Gastrocnemius medialis (tissue), 4 donors: ENCODE results near the gene SAP130. TPM values are rescaled to one million over a fixed set of nuclear protein-coding genes. Genes with fewer than 3 reads are reported as not detected.

Experiments
- ATAC-seq, 2 donors: fragments of 150-250 bp; one replicate each; pipeline ENCODE4 v1.9.1; 2016
- DNase-seq, 2 donors: peaks; one replicate each; pipeline ENCODE4 v3.0.0-alpha.2; 2019
- H3K27ac ChIP-seq, 4 donors: fragments of 200-600 bp; sonication (generic); 1 replicate in 1 of 4; 2 replicates in 3 of 4; pipeline ENCODE4 v1.5.1; 2016 to 2018; ENCODE audit warnings: mild to moderate bottlenecking in 2 of 4, moderate library complexity in 1 of 4
- H3K27me3 ChIP-seq, 3 donors: fragments of 200-600 bp; sonication (generic) in 2 of 3; 1 replicate in 1 of 3; 2 replicates in 2 of 3; pipeline versions ENCODE4 v1.5.1 to v1.6.0; 2016 to 2019; ENCODE audit warnings: mild to moderate bottlenecking in 1 of 3, moderate library complexity in 1 of 3
- H3K36me3 ChIP-seq, 2 donors: fragments of 200-600 bp; sonication (generic) in 1 of 2; one replicate each; pipeline ENCODE4 v1.5.1; 2017 to 2018
- H3K4me1 ChIP-seq, 2 donors: fragments of 200-600 bp; sonication (generic) in 1 of 2; one replicate each; pipeline ENCODE4 v1.5.1; 2016 to 2017; ENCODE audit warnings: mild to moderate bottlenecking in 2 of 2
- H3K4me3 ChIP-seq, 4 donors: fragments of 200-600 bp; sonication (generic) in 3 of 4; 1 replicate in 1 of 4; 2 replicates in 3 of 4; pipeline ENCODE4 v1.5.1; 2016 to 2019; ENCODE audit warnings: mild to moderate bottlenecking in 2 of 4
- H3K9me3 ChIP-seq, 3 donors: fragments of 200-600 bp; sonication (generic) in 2 of 3; 1 replicate in 1 of 3; 2 replicates in 2 of 3; pipeline ENCODE4 v1.5.1; 2016 to 2019
- POLR2A ChIP-seq, 2 donors: fragments of 450-650 bp; IDR thresholded peaks; one replicate each; pipeline ENCODE4 v1.6.1; 2017; ENCODE audit warnings: antibody characterized with exemption in 2 of 2, mild to moderate bottlenecking in 2 of 2, moderate library complexity in 2 of 2
- in situ Hi-C, 4 donors: fragments of 200-750 bp; cut with MboI; loops; one replicate each; pipeline versions ENCODE4 v1.15.0 to v1.8.0; 2017; ENCODE audit warnings: low sequenced_read_pairs in 4 of 4
- intact Hi-C: fragments of 100-400 bp; cut with DNase I; formaldehyde crosslinking; loops from one replicate; pipeline ENCODE4 v1.15.1; 2023; ENCODE audit warnings: low total_unique reads
- total RNA-seq, 4 donors: library from RNA; depleted of rRNA; stranded (reverse); fragments of >200 nt; gene quantifications; one replicate each; pipeline versions ENCODE4 v1.1.0 to v1.2.3, GENCODE V29; 2016
- TF ChIP-seq, protein P1 (sequence below), 5 experiments: fragments of 450-650 bp in 3 of 5; fragments of 200-600 bp in 2 of 5; sonication (generic) in 2 of 5; IDR thresholded peaks in 4 of 5; conservative IDR thresholded peaks in 1 of 5; 1 replicate in 4 of 5; 2 replicates in 1 of 5; pipeline ENCODE4 v1.5.1; 2016 to 2019; ENCODE audit warnings: antibody characterized with exemption in 5 of 5, mild to moderate bottlenecking in 3 of 5, moderate library complexity in 3 of 5

Gene SAP130
- total RNA-seq, 4 donors from 2014 or later: 10.1 to 16.2 (median 11.5) TPM

DNA sequence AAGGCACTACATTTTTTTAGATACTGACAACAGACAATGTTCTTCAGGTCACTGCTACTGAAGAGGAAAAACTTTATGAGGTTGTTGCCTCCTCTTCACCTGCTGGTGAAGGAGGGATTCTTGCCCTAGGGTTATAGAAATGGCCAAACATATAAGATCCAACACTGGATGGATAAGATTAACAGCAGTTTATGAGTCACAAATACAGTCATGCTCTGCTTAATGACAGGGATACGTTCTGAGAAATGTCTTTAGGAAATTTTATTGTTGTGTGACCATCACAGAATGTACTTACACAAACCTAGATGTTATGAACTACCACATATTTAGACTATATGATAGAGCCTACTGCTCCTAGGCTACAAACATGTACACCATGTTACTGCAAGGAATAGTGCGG lies 84.7 kb downstream of the SAP130 start:
- no peak overlapping the region for H3K4me3 ChIP-seq
- no peaks in the 10 kb centered on the region for H3K27me3 ChIP-seq
- H3K9me3 ChIP-seq: no peaks in the 10 kb centered on the region
- in situ Hi-C loops: no loop called here
- intact Hi-C loops: no loop called here
- H3K4me1 ChIP-seq: no peaks in the 10 kb centered on the region
- H3K27ac ChIP-seq: no peak overlapping the region
- DNase-seq (no peak), ATAC-seq (no peak)
- peaks cover 0 to 64% of the 10 kb centered on the region in 2 donors for H3K36me3 ChIP-seq
- TF ChIP-seq, protein P1, sequence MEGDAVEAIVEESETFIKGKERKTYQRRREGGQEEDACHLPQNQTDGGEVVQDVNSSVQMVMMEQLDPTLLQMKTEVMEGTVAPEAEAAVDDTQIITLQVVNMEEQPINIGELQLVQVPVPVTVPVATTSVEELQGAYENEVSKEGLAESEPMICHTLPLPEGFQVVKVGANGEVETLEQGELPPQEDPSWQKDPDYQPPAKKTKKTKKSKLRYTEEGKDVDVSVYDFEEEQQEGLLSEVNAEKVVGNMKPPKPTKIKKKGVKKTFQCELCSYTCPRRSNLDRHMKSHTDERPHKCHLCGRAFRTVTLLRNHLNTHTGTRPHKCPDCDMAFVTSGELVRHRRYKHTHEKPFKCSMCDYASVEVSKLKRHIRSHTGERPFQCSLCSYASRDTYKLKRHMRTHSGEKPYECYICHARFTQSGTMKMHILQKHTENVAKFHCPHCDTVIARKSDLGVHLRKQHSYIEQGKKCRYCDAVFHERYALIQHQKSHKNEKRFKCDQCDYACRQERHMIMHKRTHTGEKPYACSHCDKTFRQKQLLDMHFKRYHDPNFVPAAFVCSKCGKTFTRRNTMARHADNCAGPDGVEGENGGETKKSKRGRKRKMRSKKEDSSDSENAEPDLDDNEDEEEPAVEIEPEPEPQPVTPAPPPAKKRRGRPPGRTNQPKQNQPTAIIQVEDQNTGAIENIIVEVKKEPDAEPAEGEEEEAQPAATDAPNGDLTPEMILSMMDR (IDR thresholded peaks at IDR 0.05 in 4 of 5, conservative IDR thresholded peaks at IDR 0.05 in 1 of 5): no peak

DNA sequence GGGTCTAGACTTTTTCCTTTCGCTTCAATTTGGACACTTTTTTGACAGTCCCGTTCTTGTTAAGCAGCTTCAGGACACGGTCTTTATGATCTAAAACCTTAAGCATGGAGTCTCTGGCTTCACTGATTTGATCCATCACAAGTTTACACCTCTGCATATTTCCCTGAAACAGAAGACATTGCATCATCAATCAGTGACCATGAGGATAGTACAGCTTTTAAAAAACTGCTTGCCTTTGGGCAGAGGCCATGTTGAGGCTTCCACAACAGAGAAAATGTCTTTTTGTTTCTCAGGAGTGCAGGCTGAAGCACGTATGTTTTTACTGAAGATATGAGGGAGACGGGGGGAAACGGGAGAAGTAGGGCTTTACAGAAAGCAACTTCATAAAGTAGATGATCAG lies 85.9 kb downstream of the SAP130 start:
- intact Hi-C loops (no loop called here), in situ Hi-C loops (no loop called here)
- no peaks in the 10 kb centered on the region for H3K27me3 ChIP-seq
- ATAC-seq (no peak), DNase-seq (no peak)
- no peaks in the 10 kb centered on the region for H3K4me1 ChIP-seq
- no peak overlapping the region for H3K27ac ChIP-seq
- H3K4me3 ChIP-seq: no peak overlapping the region
- no peaks in the 10 kb centered on the region for H3K9me3 ChIP-seq
- TF ChIP-seq, protein P1 (IDR thresholded peaks at IDR 0.05 in 4 of 5, conservative IDR thresholded peaks at IDR 0.05 in 1 of 5): no peak
- TF ChIP-seq POLR2A (IDR thresholded peaks at IDR 0.05): no peak
- H3K36me3 ChIP-seq: peaks cover 0 to 55% of the 10 kb centered on the region in 2 donors

DNA sequence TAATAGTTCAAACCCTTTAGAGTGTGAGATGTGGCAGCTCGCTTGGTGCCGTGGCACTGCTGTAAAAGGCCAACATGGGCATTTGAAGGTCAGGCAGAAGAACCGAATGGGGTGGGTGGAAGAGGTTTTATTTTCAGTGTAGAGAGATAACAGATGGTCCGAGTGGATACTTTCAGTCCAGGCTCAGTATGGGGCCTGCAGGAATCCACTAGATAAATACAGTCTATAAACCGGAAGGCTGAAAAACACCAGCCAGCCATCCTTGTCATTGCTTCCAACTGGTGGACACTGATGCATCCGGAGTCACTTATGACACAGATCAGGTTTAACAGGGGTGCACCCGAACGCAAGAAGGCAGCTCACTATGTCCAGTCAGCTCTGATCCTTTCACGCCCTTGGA lies 86.4 kb downstream of the SAP130 start:
- no peak for TF ChIP-seq POLR2A (IDR thresholded peaks at IDR 0.05)
- TF ChIP-seq, protein P1 (IDR thresholded peaks at IDR 0.05 in 4 of 5, conservative IDR thresholded peaks at IDR 0.05 in 1 of 5): no peak
- no peak overlapping the region for H3K27ac ChIP-seq
- no peak overlapping the region for H3K4me3 ChIP-seq
- peaks cover 0 to 52% of the 10 kb centered on the region in 2 donors for H3K36me3 ChIP-seq
- H3K9me3 ChIP-seq: no peaks in the 10 kb centered on the region
- ATAC-seq: no peak
- H3K4me1 ChIP-seq: no peaks in the 10 kb centered on the region
- intact Hi-C loops (no loop called here), in situ Hi-C loops (no loop called here)
- DNase-seq: no peak
- H3K27me3 ChIP-seq: no peaks in the 10 kb centered on the region

DNA sequence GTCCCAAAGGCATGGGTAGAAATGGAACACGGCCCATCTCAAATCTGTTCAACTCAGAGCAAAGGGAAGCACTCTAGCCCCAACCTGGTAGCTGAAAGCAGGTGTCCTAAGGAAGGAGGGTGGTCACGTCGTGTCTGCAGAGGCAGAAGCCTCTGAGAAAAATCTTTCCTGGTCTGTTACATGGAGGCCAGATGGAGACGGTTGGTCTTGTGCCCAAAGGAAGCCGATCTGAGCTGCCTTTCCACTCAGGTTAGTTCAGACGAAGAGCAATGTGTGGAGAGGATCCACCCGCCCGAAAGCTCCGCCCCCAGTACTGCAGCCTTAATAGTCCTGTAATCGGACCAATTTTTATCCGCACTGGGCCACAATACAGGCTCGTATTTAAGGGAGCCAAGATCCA lies 87.2 kb downstream of the SAP130 start:
- in situ Hi-C loops (no loop called here), intact Hi-C loops (no loop called here)

More for the DNA sequence above, 87.2 kb downstream of the SAP130 start:
- Histone ChIP-seq H3K27ac (no peak overlapping the region), H3K4me3 (no peak overlapping the region), H3K27me3 (no peaks in the 10 kb centered on the region), H3K36me3 (peaks cover 0 to 46% of the 10 kb centered on the region in 2 donors), H3K9me3 (no peaks in the 10 kb centered on the region), H3K4me1 (no peaks in the 10 kb centered on the region)
- TF ChIP-seq POLR2A (IDR thresholded peaks at IDR 0.05): no peak
- TF ChIP-seq, protein P1 (IDR thresholded peaks at IDR 0.05 in 4 of 5, conservative IDR thresholded peaks at IDR 0.05 in 1 of 5): no peak
- no peak for DNase-seq
- no peak for ATAC-seq
